Muscle of leg (tissue), 11 donors: Measurements from ENCODE around the gene ANK3. TPM values are rescaled to one million over a fixed set of nuclear protein-coding genes. Genes with fewer than 3 reads are reported as not detected.

Experiments used
- DNase-seq: peaks from one replicate; pipeline ENCODE4 v3.0.0; 2013
- H3K27ac ChIP-seq: one replicate; pipeline ENCODE4 v1.5.1; 2013; ENCODE audit warnings: mild to moderate bottlenecking, low read length, control low read depth
- H3K27me3 ChIP-seq: one replicate; pipeline ENCODE4 v1.6.1; 2013; ENCODE audit warnings: low read length; ENCODE audit not compliant: control insufficient read depth, insufficient read depth
- H3K36me3 ChIP-seq: one replicate; pipeline ENCODE4 v1.6.1; 2013; ENCODE audit warnings: low read length; ENCODE audit not compliant: control insufficient read depth, insufficient read depth
- H3K4me1 ChIP-seq: one replicate; pipeline ENCODE4 v1.6.1; 2013; ENCODE audit warnings: low read length; ENCODE audit not compliant: control insufficient read depth, insufficient read depth
- H3K4me3 ChIP-seq: one replicate; pipeline ENCODE4 v1.5.1; 2013; ENCODE audit warnings: low read length, control low read depth
- H3K9me3 ChIP-seq: replicated peaks from 2 replicates; pipeline ENCODE4 v1.6.1; 2013; ENCODE audit warnings: low read depth, low read length; ENCODE audit not compliant: control insufficient read depth
- WGBS: methylation state at CpG from one replicate; pipeline ENCODE4 v1.1.5; 2013; ENCODE audit warnings: missing lambda C conversion rate; ENCODE audit not compliant: insufficient coverage; 5-methylcytosine and 5-hydroxymethylcytosine counted together
- polyA plus RNA-seq, 8 donors: library from polyadenylated mRNA; unstranded; fragments of 120-200 nt; gene quantifications; one replicate each; pipeline versions ENCODE4 v1.2.1 to v1.2.3, GENCODE V29; 2013; ENCODE audit warnings: inconsistent platforms in 1 of 8, low replicate concordance in 1 of 8; ENCODE audit not compliant: insufficient read length in 8 of 8, insufficient read depth in 1 of 8
- total RNA-seq: library from RNA; stranded (reverse); fragments of 120-200 nt; gene quantifications from one replicate; pipeline ENCODE4 v1.2.4, GENCODE V29; 2013

ANK3 gene
- total and polyA plus RNA-seq, 9 donors = 64.0 to 158 (median 90.8) TPM

DNA sequence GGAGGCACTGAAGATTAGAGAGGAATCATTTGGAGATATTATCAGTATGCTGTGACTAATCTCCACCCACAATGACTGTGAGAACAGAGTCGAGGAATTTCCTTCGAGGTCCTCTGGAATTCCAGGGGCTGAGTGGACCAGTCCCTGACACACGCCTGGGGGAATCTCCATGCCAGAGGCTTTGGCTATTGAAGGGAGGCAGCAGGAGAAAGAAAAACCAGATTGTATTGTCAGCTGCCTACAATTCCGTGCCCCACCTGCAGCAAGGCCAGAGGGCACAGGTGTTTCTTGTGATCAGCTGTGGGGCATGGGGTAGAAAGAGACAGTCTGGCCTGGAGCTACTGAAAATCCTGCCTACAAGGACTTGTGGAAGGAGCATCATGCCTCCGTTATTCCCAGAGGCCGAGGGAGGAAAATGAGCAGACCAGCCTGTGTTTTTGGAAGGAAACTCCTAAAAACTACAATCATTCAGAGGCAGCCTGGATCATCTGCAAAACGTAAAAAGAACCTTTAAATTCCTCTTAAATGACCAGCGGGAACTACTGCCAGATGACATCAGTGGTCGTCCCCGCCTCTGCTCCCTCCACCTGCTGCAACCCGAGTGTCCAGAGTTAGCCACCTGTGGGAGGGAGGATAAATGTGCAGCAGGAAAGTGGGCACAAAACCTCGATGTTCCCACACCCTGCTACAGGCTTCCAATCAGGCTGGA is 25.4 kb upstream of the ANK3 start:
- no peak for DNase-seq
- no peaks in the 10 kb centered on the region for H3K36me3 ChIP-seq
- H3K4me3 ChIP-seq = no peak overlapping the region
- H3K4me1 ChIP-seq = peaks cover 4% of the 10 kb centered on the region
- H3K27ac ChIP-seq = no peak overlapping the region
- no peaks in the 10 kb centered on the region for H3K27me3 ChIP-seq
- H3K9me3 ChIP-seq = no peaks in the 10 kb centered on the region
- WGBS = 34% methylated on average over 4 of the region's 12 CpGs

DNA sequence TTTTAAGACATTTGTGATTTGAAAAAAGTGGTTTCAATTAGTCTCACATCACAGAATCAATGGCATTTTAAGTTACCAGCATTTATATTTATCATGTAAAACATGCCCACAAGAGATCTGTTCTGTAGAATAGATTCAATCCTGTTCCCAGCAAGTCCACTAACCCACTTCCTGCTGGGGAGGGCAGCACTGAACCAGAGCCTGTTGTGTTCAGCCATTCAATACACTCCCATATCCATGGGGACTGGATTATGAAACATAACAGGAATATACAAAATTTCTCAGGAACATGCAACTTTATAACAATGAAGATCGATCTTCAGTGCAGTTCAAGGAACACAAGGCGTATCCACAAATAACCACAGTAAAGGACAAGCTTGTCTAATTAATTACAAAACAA is 24.4 kb upstream of the ANK3 start:
- Histone ChIP-seq H3K4me3 (no peak overlapping the region), H3K27me3 (no peaks in the 10 kb centered on the region), H3K36me3 (no peaks in the 10 kb centered on the region), H3K4me1 (peaks cover 4% of the 10 kb centered on the region), H3K27ac (no peak overlapping the region), H3K9me3 (no peaks in the 10 kb centered on the region)
- no peak for DNase-seq
- WGBS = no CpG with 5 or more reads among the region's 2 CpGs

DNA sequence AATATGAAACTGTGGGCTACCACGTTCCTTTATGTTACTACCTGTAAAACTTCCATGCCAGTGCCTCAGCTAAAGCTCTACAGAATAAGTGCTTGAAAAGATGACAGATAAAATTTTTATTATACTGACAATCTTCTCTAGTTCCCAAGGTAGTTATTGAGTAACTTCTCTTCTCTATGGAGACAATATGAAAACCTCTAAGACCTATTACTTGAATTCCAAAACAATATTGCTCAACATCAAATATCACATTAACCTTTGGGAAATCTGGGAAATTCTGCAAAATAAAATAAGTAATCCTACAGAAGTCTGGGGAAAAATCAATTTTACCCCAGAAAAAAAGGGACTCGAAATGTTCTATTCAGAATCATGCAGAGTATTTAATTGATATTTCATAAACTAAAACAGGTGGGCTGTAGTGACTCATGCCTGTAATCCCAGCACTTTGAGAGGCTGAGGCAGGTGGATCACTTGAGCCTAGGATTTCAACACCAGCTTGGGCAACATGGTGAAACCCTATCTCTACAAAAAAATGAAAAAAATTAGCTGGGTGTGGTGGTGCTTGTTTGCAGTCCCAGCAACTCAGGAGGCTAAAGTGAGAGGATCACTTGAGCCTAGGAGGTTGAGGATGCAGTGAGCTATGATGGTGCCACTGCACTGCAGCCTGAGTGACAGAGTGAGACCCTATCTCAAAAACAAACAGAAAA is 23.8 kb upstream of the ANK3 start:
- DNase-seq = no peak
- no peaks in the 10 kb centered on the region for H3K9me3 ChIP-seq
- WGBS = no CpG with 5 or more reads among the region's 2 CpGs

DNA sequence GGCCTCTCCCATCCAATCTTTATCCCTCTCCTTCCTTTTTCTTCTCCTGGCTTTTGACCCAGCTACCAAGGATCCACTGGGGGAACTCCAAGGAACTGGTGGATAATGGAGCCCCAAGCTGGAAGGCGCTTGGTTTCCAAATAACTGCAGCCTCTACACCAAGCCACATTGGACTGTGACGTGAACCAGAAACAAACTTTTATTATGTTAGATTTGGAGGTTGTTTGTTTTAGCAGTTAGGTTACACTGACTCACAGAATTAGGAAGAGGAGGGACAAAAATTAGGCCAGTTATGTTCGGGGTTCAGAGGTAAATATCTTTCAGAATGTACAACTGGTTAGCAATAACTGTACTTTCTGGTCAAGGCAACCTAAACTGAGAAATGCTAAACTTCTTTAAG is 21.3 kb upstream of the ANK3 start:
- no peak overlapping the region for H3K27ac ChIP-seq
- no peaks in the 10 kb centered on the region for H3K27me3 ChIP-seq
- peaks cover 4% of the 10 kb centered on the region for H3K4me1 ChIP-seq
- no peak for DNase-seq
- H3K36me3 ChIP-seq = no peaks in the 10 kb centered on the region
- WGBS = no CpG with 5 or more reads among the region's 3 CpGs
- no peak overlapping the region for H3K4me3 ChIP-seq
- no peaks in the 10 kb centered on the region for H3K9me3 ChIP-seq

More for the DNA sequence above, 23.8 kb upstream of the ANK3 start:
- peaks cover 4% of the 10 kb centered on the region for H3K4me1 ChIP-seq
- no peak overlapping the region for H3K27ac ChIP-seq
- H3K36me3 ChIP-seq = no peaks in the 10 kb centered on the region
- no peaks in the 10 kb centered on the region for H3K27me3 ChIP-seq
- H3K4me3 ChIP-seq = no peak overlapping the region

DNA sequence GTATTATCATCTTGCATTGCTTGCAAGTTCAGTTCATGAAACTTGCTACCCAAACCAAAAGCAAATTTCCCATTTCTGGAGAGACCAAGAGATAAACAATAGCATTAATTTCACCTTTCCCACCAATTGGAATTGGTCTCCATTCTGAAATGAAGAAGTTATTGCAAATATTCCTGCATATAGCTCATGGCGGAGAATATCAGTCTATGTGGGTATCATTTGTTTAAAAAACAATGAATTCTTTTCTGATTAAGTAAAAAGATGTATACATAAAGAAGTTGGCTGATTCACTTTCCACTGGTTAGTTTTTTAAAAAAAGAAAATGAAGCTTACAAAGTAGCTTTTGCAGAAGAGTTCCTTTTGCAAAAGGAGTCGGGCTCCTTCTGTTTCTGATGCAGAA is 19.5 kb upstream of the ANK3 start:
- H3K27ac ChIP-seq = no peak overlapping the region
- no peak for DNase-seq
- H3K27me3 ChIP-seq = no peaks in the 10 kb centered on the region
- no peaks in the 10 kb centered on the region for H3K9me3 ChIP-seq
- H3K4me3 ChIP-seq = no peak overlapping the region
- WGBS = 71% methylated on average over 1 of the region's 2 CpGs
- H3K4me1 ChIP-seq = no peaks in the 10 kb centered on the region
- no peaks in the 10 kb centered on the region for H3K36me3 ChIP-seq

DNA sequence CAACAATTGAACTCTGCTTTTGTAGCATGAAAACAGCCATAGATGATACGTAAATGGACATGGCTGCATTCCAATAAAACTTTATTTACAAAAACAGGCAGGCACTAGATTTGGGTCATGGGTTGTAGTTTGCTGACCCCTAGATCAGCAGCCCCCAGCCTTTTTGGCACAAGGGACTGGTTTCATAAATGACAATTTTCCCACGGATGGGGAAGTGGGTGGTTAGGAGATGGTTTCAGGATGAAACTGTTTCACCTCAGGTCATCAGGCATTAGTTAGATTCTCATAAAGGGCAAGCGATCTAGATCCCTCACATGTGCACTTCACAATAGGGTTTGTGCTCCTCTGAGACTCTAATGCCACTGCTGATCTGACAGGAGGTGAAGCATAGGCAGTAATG is 16.5 kb upstream of the ANK3 start:
- H3K9me3 ChIP-seq = no peaks in the 10 kb centered on the region
- H3K4me1 ChIP-seq = no peaks in the 10 kb centered on the region
- no peak for DNase-seq
- no peak overlapping the region for H3K27ac ChIP-seq
- no peak overlapping the region for H3K4me3 ChIP-seq
- no CpG with 5 or more reads among the region's 3 CpGs for WGBS
- no peaks in the 10 kb centered on the region for H3K27me3 ChIP-seq
- H3K36me3 ChIP-seq = no peaks in the 10 kb centered on the region

DNA sequence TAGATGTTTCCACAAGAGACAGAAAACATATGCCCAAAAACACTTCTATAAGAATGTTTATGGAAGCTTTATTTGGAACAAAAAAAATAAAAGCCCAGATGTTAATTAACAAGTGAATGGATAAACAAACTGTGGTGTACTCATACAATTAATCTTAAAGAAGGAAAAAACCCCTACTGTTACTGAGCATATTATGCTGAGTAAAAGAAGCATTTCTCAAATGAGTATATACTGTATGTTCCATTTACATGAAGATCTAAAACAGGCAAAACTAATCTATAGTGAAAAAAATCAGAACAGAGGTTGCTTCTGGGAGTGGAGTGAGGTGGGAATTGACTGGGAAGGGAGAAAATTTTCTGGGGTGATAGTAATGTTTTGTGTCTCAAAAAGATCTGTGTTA is 15.5 kb upstream of the ANK3 start:
- H3K4me3 ChIP-seq = no peak overlapping the region

DNA sequence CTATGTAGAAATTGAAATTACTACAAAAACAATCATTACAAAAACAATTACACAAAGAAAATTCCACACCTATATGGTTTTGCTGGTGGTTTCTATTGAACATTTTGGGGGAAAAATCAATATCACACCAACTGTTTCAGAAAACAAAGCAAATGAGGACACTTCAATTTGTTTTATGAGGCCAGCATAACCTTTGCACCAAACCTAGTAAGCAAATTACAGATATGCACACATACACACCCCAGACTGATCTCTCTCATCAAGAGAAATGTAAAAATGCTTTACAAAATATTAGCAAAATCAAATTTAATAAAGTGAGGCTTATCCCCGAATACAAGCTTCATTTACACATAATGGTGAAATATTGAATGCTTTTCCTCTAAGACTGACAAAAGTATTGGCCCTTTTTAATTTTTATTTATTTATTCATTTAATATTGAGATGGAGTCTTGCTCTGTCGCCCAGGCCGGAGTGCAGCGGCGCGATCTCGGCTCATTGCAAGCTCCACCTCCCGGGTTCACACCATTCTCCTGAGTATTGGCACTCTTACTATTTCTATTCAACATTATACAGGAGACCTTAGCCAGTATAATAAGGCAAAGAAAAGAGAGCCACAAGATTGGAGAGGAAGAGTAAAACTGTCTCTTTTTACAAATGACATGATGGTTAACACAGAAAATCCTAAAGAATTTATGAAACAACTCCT is 13.6 kb upstream of the ANK3 start:
- no CpG with 5 or more reads among the region's 8 CpGs for WGBS
- no peak overlapping the region for H3K27ac ChIP-seq
- no peaks in the 10 kb centered on the region for H3K9me3 ChIP-seq
- DNase-seq = no peak
- no peak overlapping the region for H3K4me3 ChIP-seq
- H3K36me3 ChIP-seq = no peaks in the 10 kb centered on the region
- H3K27me3 ChIP-seq = no peaks in the 10 kb centered on the region
- H3K4me1 ChIP-seq = no peaks in the 10 kb centered on the region

More for the DNA sequence above, 15.5 kb upstream of the ANK3 start:
- Histone ChIP-seq H3K36me3 (no peaks in the 10 kb centered on the region), H3K27ac (no peak overlapping the region), H3K27me3 (no peaks in the 10 kb centered on the region), H3K4me1 (no peaks in the 10 kb centered on the region), H3K9me3 (no peaks in the 10 kb centered on the region)
- DNase-seq = no peak

DNA sequence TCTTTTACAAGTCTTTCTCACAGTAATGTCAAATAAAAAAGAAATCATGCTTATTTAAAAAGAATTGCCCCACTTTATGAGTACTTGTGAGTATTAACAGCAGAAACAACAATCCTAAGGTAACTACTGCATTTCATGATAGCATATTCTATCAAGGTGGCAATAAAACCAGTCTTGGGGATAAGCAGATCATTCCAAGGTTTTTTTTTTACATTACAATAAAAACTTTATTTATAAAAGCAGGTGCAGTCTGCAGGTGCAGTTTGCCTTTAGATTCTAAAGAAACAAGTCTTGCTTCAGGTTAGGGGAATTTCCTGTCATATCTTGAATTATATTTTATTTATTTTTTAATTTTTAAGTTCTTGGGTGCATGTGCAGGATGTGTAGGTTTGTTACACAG is 10.7 kb upstream of the ANK3 start:
- Histone ChIP-seq H3K4me3 (no peak overlapping the region), H3K27me3 (no peaks in the 10 kb centered on the region), H3K36me3 (no peaks in the 10 kb centered on the region), H3K9me3 (no peaks in the 10 kb centered on the region), H3K27ac (no peak overlapping the region), H3K4me1 (no peaks in the 10 kb centered on the region)
- DNase-seq = no peak

DNA sequence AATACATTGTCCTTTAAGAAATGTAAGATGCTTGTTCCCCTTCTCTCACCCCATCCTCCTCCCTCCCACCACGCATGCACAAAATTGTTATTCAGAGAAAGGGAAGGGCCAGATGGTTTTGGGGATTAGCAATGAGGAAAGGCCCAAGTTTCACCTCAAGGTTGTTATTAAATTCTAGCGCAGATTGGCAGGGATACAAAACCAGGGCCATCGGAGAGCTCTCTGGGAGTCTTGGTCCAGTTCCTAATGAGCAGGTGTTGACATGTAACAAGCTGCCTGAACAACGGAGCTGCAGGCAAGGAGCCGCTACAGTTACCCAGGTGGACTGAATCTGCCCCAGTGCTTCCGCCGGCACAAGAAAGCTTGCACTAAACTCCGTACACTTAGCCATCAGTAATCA is 9.7 kb upstream of the ANK3 start:
- H3K4me3 ChIP-seq = no peak overlapping the region
- peak; percentile 27 for DNase-seq
- no peak overlapping the region for H3K27ac ChIP-seq
- H3K27me3 ChIP-seq = no peaks in the 10 kb centered on the region
- H3K4me1 ChIP-seq = no peaks in the 10 kb centered on the region
- H3K36me3 ChIP-seq = no peaks in the 10 kb centered on the region
- 23% methylated on average over 4 of the region's 8 CpGs for WGBS
- H3K9me3 ChIP-seq = no peaks in the 10 kb centered on the region
